Heart right ventricle (tissue), 16 donors: ENCODE data around the gene ALG3. TPM values are rescaled to one million over a fixed set of nuclear protein-coding genes. Genes with fewer than 3 reads are reported as not detected.

ENCODE experiments used
- ATAC-seq, 8 donors: fragments of 200-7000 bp; cut with Tn5 transposase; one replicate each; pipeline ENCODE4 v1.9.1; 2020; ENCODE audit warnings: mild to moderate bottlenecking in 8 of 8, moderate library complexity in 8 of 8, moderate number of reproducible peaks in 1 of 8
- DNase-seq, 2 donors: peaks; one replicate each; pipeline ENCODE4 v3.0.0-alpha.2; 2020
- H3K27ac ChIP-seq, 10 donors: fragments of 200-600 bp; sonication (generic) in 2 of 10; one replicate each; pipeline versions ENCODE4 v1.5.0 to v1.8.0; 2020 to 2022; ENCODE audit warnings: mild to moderate bottlenecking in 3 of 10
- H3K27me3 ChIP-seq, 7 donors: fragments of 200-600 bp; one replicate each; pipeline ENCODE4 v1.8.0; 2021 to 2022; ENCODE audit warnings: mild to moderate bottlenecking in 2 of 7
- H3K36me3 ChIP-seq, 9 donors: fragments of 200-600 bp; sonication (generic) in 1 of 9; one replicate each; pipeline versions ENCODE4 v1.5.0 to v1.8.0; 2020 to 2022; ENCODE audit warnings: mild to moderate bottlenecking in 2 of 9
- H3K4me1 ChIP-seq, 9 donors: fragments of 200-600 bp; sonication (generic) in 1 of 9; one replicate each; pipeline versions ENCODE4 v1.5.0 to v1.8.0; 2020 to 2022; ENCODE audit warnings: mild to moderate bottlenecking in 4 of 9
- H3K4me3 ChIP-seq, 10 donors: fragments of 200-600 bp; sonication (generic) in 2 of 10; one replicate each; pipeline versions ENCODE4 v1.5.0 to v1.8.0; 2020 to 2022; ENCODE audit warnings: mild to moderate bottlenecking in 7 of 10, moderate library complexity in 2 of 10
- H3K9me3 ChIP-seq, 11 donors: fragments of 200-600 bp in 10 of 11; sonication (generic) in 2 of 11; one replicate each; pipeline versions ENCODE4 v1.5.0 to v1.8.0; 2013 to 2022; ENCODE audit warnings: mild to moderate bottlenecking in 2 of 11, control low read depth in 1 of 11, moderate library complexity in 1 of 11
- CTCF ChIP-seq, 9 donors: fragments of 200-600 bp; sonication (generic) in 2 of 9; IDR thresholded peaks; one replicate each; pipeline versions ENCODE4 v1.5.0 to v1.8.0; 2021 to 2022; ENCODE audit warnings: antibody characterized with exemption in 9 of 9, mild to moderate bottlenecking in 5 of 9, moderate library complexity in 1 of 9
- WGBS, 2 donors: extraction: QIAGEN DNeasy Blood & Tissue Kit; methylation state at CpG; one replicate each; pipeline ENCODE4 v1.1.7; 2013; ENCODE audit warnings: inconsistent platforms in 1 of 2; 5-methylcytosine and 5-hydroxymethylcytosine counted together
- intact Hi-C, 10 donors: fragments of 100-400 bp; cut with DNase I; formaldehyde crosslinking; loops; one replicate each; pipeline versions ENCODE4 v1.11.1 to v1.14.2; 2022
- polyA plus RNA-seq, 2 donors: library from polyadenylated mRNA; stranded (reverse); fragments of 200-250 nt; gene quantifications; one replicate each; pipeline ENCODE4 v1.2.3, GENCODE V29; 2013
- total RNA-seq, 10 donors: library from RNA; stranded (reverse); fragmentation: NEBNext Ultra II Directional in 3 of 10; extraction: Animal tissue kit (Norgen Biotek cat#: 25700) in 3 of 10; gene quantifications; one replicate each; pipeline versions ENCODE4 v1.2.1 to v1.2.4, GENCODE V29; 2021 to 2023
- donor health status: Arrhythmogenic right ventricular cardiomyopathy.
- donor health status: ischemic (EF 13 %, LVEDD 7.1; RV severe dilation, severe dysfunction).
- donor health status: healthy with polysubstance abuse.
- donor health status: DM: no; HTN: yes; CAD: no.
- donor health status: DM: no; HTN: no; CAD: no.
- donor health status: ischemic (EF 25% LVEDD 6.9; RV normal size, moderate dysfunction).
- donor health status: ischemic (EF 25% LVEDD 5.7; RV mildly dilated, moderate dysfunction).
- donor health status: healthy.
- donor health status: DM: yes; HTN: yes; CAD: no.
- donor health status: Ischemic cardiomyopathy.
- donor health status: ischemic (EF 35%, LVEDD 5.7; RV mildly dilated, moderate dysfunction).
- donor health status: nonischemic (EF 11% LVEDD 7.7; RV severe dilation, severe dysfunction).
- donor health status: DM: yes; HTN: yes; CAD: no.
- donor health status: PGD.
- donor health status: ischemic (EF 29% LVEDD 5.4; RV normal size, mild dysfunction).
- donor health status: nonischemic (EF 23%, LVEDD 6.1; RV moderate dilation, normal function).

Gene ALG3
- total and polyA plus RNA-seq, 12 donors = 10.7 to 63.6 (median 14.0) TPM

- no peak for ATAC-seq
- H3K36me3 ChIP-seq = no peaks in the 10 kb centered on the region
- H3K9me3 ChIP-seq = no peaks in the 10 kb centered on the region
- H3K4me1 ChIP-seq = peaks cover 12 to 33% (median 26%) of the 10 kb centered on the region in 9 donors
- TF ChIP-seq CTCF (IDR thresholded peaks at IDR 0.05) = no peak
- H3K27me3 ChIP-seq = peaks cover 13 to 82% (median 75%) of the 10 kb centered on the region in 7 donors
- 12 to 15% methylated on average over 15 of the region's 15 CpGs for WGBS, 2 donors
- peak overlapping the region in 1 of 10 donors; percentile 58 for H3K4me3 ChIP-seq
- H3K27ac ChIP-seq = no peak overlapping the region
- intact Hi-C loops = no loop called here
- DNase-seq = no peak
Observed at GRCh38 chr3:184262764-184263179, 14.0 kb upstream of the ALG3 start.

GRCh38 chr3:184261854-184262763 is 13.3 kb upstream of the ALG3 start:
- 1 to 3% methylated on average over 62 to 66 of the region's 66 CpGs for WGBS, 2 donors

GRCh38 chr3:184261270-184261853 is 12.6 kb upstream of the ALG3 start, which contains the start of gene CAMK2N2:
Gene CAMK2N2, minus strand, starts transcription at chr3:184261553. Its CDS starts 268 bp downstream, at chr3:184261285.
- 0 to 1% methylated on average over 23 to 65 of the region's 67 CpGs for WGBS, 2 donors
- Histone ChIP-seq H3K4me3 (peak within 1 kb of the TSS; percentile 28 to 58 (median 53)), H3K36me3 (no peaks in the 10 kb centered on the region), H3K27ac (no peak within 1 kb of the TSS), H3K27me3 (peaks cover 13 to 78% (median 72%) of the 10 kb centered on the region in 7 donors), H3K9me3 (no peaks in the 10 kb centered on the region), H3K4me1 (peaks cover 12 to 33% (median 26%) of the 10 kb centered on the region in 9 donors)
- ATAC-seq (peak; percentile 30 to 81 (median 60)), DNase-seq (peak; percentile 22 to 51)
- intact Hi-C loops = no loop called here
- TF ChIP-seq CTCF (IDR thresholded peaks at IDR 0.05) = no peak

More at GRCh38 chr3:184261854-184262763, 13.3 kb upstream of the ALG3 start:
- peaks cover 13 to 81% (median 75%) of the 10 kb centered on the region in 7 donors for H3K27me3 ChIP-seq
- TF ChIP-seq CTCF (IDR thresholded peaks at IDR 0.05) = no peak
- peaks cover 12 to 33% (median 26%) of the 10 kb centered on the region in 9 donors for H3K4me1 ChIP-seq
- DNase-seq (no peak), ATAC-seq (peak in 4 of 8 donors; percentile 12 to 37 (median 24))
- no peak overlapping the region for H3K27ac ChIP-seq
- peak overlapping the region; percentile 28 to 58 (median 53) for H3K4me3 ChIP-seq
- no peaks in the 10 kb centered on the region for H3K36me3 ChIP-seq
- H3K9me3 ChIP-seq = no peaks in the 10 kb centered on the region
- intact Hi-C loops = no loop called here

GRCh38 chr3:184260724-184261269 is 12.0 kb upstream of the ALG3 start:
- TF ChIP-seq CTCF (IDR thresholded peaks at IDR 0.05) = no peak
- no peak for DNase-seq
- peak overlapping the region in 9 of 10 donors; percentile 30 to 58 (median 54) for H3K4me3 ChIP-seq
- H3K4me1 ChIP-seq = peaks cover 12 to 33% (median 26%) of the 10 kb centered on the region in 9 donors
- no peaks in the 10 kb centered on the region for H3K36me3 ChIP-seq
- no peak overlapping the region for H3K27ac ChIP-seq
- intact Hi-C loops = no loop called here
- WGBS, 2 donors = 1% methylated on average over 49 of the region's 49 CpGs
- no peak for ATAC-seq
- peaks cover 13 to 73% (median 68%) of the 10 kb centered on the region in 7 donors for H3K27me3 ChIP-seq
- H3K9me3 ChIP-seq = no peaks in the 10 kb centered on the region
